ENCODE data around the gene NOC3L.

Gene NOC3L

GRCh38 chr10:94299417-94299816, 63.3 kb downstream of the NOC3L start:
- DNase-seq, result peak in 1 of 2 donors; percentile 18

GRCh38 chr10:94294168-94294567, 68.6 kb downstream of the NOC3L start:
- DNase-seq, result no peak

- DNase-seq, result no peak
Observed at GRCh38 chr10:94293354-94293753, 69.4 kb downstream of the NOC3L start.

- no peak for DNase-seq
Observed at GRCh38 chr10:94292434-94293090, 70.2 kb downstream of the NOC3L start.

GRCh38 chr10:94288361-94289101, 74.2 kb downstream of the NOC3L start:
- DNase-seq, result no peak

- no peak for DNase-seq
Observed at GRCh38 chr10:94287336-94287735, 75.4 kb downstream of the NOC3L start.

- no peak for DNase-seq
Observed at GRCh38 chr10:94286901-94287300, 75.8 kb downstream of the NOC3L start.

- no peak for DNase-seq
Observed at GRCh38 chr10:94285271-94285670, 77.5 kb downstream of the NOC3L start.

Data from CD4-positive, alpha-beta T cell treated with Interleukin-1 beta for 1 hour (primary cell).